ENCODE results near the gene CLCN6. TPM values are rescaled to one million over a fixed set of nuclear protein-coding genes. Genes with fewer than 3 reads are reported as not detected.

The CLCN6 gene
- total and polyA plus RNA-seq, 2 of the 8 experiments (the other 6 are each of a cell fraction or from before 2014, with no cell fraction given), result 15.7 to 26.0 TPM

- no peak overlapping the region for H3K14ac ChIP-seq (ENCODE audit: insufficient read length)
- no peak overlapping the region for H3K4me2 ChIP-seq (ENCODE audit: insufficient read depth in 1 of 2, low read depth in 2 of 2, low read length in 2 of 2)
- H3K4me3 ChIP-seq (ENCODE audit: extremely low read depth in 1 of 4, insufficient read depth in 2 of 4, low read depth in 3 of 4, low read length in 4 of 4), result no peak overlapping the region
- H2AFZ ChIP-seq (ENCODE audit: low read length), result no peak overlapping the region
- no peak overlapping the region for H3K23ac ChIP-seq (ENCODE audit: insufficient read length)
- H3K18ac ChIP-seq (ENCODE audit: extremely low read depth, low read length), result no peak overlapping the region
- H3K4ac ChIP-seq (replicated peaks; ENCODE audit: insufficient read length, low read depth, low read length), result no peak overlapping the region
- H2BK15ac ChIP-seq (ENCODE audit: low read length), result no peak overlapping the region
- H2BK5ac ChIP-seq (ENCODE audit: low read depth, low read length), result peak overlapping the region; percentile 52; the same call in 1 of the 2 replicates
- H3K79me2 ChIP-seq (ENCODE audit: control insufficient read depth in 1 of 2, insufficient read depth in 2 of 2, low read length in 2 of 2), result no peaks in the 10 kb centered on the region
- no peak overlapping the region for H4K5ac ChIP-seq (ENCODE audit: insufficient read length, low read depth, low read length)
- 92% methylated on average over 9 of the region's 10 CpGs; no CpG with 5 or more reads in 1 of the 2 experiments for WGBS, 2 experiments (ENCODE audit: extremely low coverage in 1 of 2, insufficient coverage in 1 of 2, insufficient read length in 1 of 2, insufficient replicate concordance in 2 of 2, low coverage in 1 of 2, low lambda C conversion rate in 2 of 2, missing lambda C conversion rate in 1 of 2)
- no peaks in the 10 kb centered on the region for H3K27me3 ChIP-seq (replicated peaks in 1 of 4; ENCODE audit: control insufficient read depth in 3 of 4, extremely low read depth in 1 of 4, insufficient read depth in 3 of 4, low read length in 3 of 4)
- no peaks in the 10 kb centered on the region for H3K36me3 ChIP-seq (ENCODE audit: control insufficient read depth in 2 of 4, insufficient read depth in 4 of 4, low read length in 3 of 4)
- H2BK12ac ChIP-seq (ENCODE audit: low read depth, low read length), result no peak overlapping the region
- no peak overlapping the region; the same call in 1 of the 2 replicates for H4K8ac ChIP-seq (ENCODE audit: extremely low read depth, insufficient read depth, low read length)
- no peak overlapping the region for H4K91ac ChIP-seq (replicated peaks; ENCODE audit: insufficient read length, low read length)
- DNase-seq (ENCODE audit: low read depth in 1 of 2, low spot score in 2 of 2), result no peak
- H2AK5ac ChIP-seq (ENCODE audit: low read depth, low read length), result no peak overlapping the region; the same call in 1 of the 2 replicates
- peaks cover 0 to 10% (median 7%) of the 10 kb centered on the region in 4 experiments; a peak in 6 of 7 replicates for H3K4me1 ChIP-seq (replicated peaks in 1 of 4; ENCODE audit: control insufficient read depth in 3 of 4, insufficient read depth in 4 of 4, low read length in 3 of 4)
- no peaks in the 10 kb centered on the region for H3K79me1 ChIP-seq (ENCODE audit: low read depth, low read length)
- no peak for FAIRE-seq
- no peaks in the 10 kb centered on the region for H3K23me2 ChIP-seq (ENCODE audit: low read depth, low read length)
- CTCF ChIA-PET (ENCODE audit: partially characterized antibody), result interaction anchor here (0.6 to 6.2 kb wide), 12 partner anchors 8 to 70 kb away, joined by 3 to 46 read pairs (median 6); no protein-coding TSS in a partner anchor
- H3K9ac ChIP-seq (replicated peaks in 1 of 4; ENCODE audit: extremely low read depth in 1 of 4, low read depth in 3 of 4, low read length in 3 of 4), result no peak overlapping the region
- H3K27ac ChIP-seq (ENCODE audit: low read depth, low read length), result no peak overlapping the region
- POLR2A ChIA-PET (ENCODE audit: partially characterized antibody), result interaction anchor here (1.2 to 9.5 kb wide), 2 partner anchors 28 to 33 kb away, joined by 4 to 109 read pairs; partner anchors contain the start of gene NPPA
- H3K9me3 ChIP-seq (ENCODE audit: insufficient read depth in 2 of 2, low read depth in 1 of 2, low read length in 1 of 2), result peaks cover 0 to 2% of the 10 kb centered on the region in 2 experiments; a peak in 2 of 4 replicates
- H4K20me1 ChIP-seq (replicated peaks in 1 of 2; ENCODE audit: control insufficient read depth in 1 of 2, insufficient read depth in 2 of 2, low read length in 2 of 2), result no peaks in the 10 kb centered on the region
- no peak overlapping the region for H2BK20ac ChIP-seq (ENCODE audit: low read length)
- H2BK120ac ChIP-seq (replicated peaks; ENCODE audit: low read depth, low read length), result no peak overlapping the region
- no peak overlapping the region for H3K56ac ChIP-seq (replicated peaks; ENCODE audit: insufficient read length, low read depth, low read length)
- TF ChIP-seq GABPA (IDR thresholded peaks at IDR 0.05; ENCODE audit: borderline replicate concordance, insufficient read depth, low read length) (no peak), EZH2 (IDR thresholded peaks at IDR 0.05; ENCODE audit: low read depth, low read length, severe bottlenecking) (no peak), KDM4A (IDR thresholded peaks at IDR 0.05; ENCODE audit: low read depth, low read length, severe bottlenecking) (no peak), BACH1 (IDR thresholded peaks at IDR 0.05; ENCODE audit: low read length) (no peak), CREB1 (IDR thresholded peaks at IDR 0.05) (no peak), ATF2 (IDR thresholded peaks at IDR 0.05; ENCODE audit: low read length) (no peak), TCF12 (IDR thresholded peaks at IDR 0.05; ENCODE audit: low read depth, low read length) (no peak), ASH2L (IDR thresholded peaks at IDR 0.05; ENCODE audit: low read length) (no peak), RAD21 (IDR thresholded peaks at IDR 0.05 in 1 of 2, conservative IDR thresholded peaks at IDR 0.05 in 1 of 2; ENCODE audit: low read depth in 2 of 2, low read length in 2 of 2) (no peak), CHD2 (IDR thresholded peaks at IDR 0.05; ENCODE audit: low read length) (no peak)
These were observed 75.1 kb downstream of the CLCN6 start for GRCh38 chr1:11880911-11881748.
